Activated CD8-positive, alpha-beta memory T cell treated with anti-CD3 and anti-CD28 coated beads, Interleukin-2, amount 50 U/mL, for 24 hours (primary cell): ENCODE results near the gene NUMB.
"Not testable (repeated sequence)": the region's sequence is repeated elsewhere in the genome, so short reads cannot be mapped to it uniquely, and the experiment has no call there.

Source experiments
- DNase-seq: peaks from one replicate; pipeline ENCODE4 v3.0.0-alpha.2; 2020; ENCODE audit errors: extremely low read depth

The NUMB gene

GRCh38 chr14:73422515-73422914 lies 35.8 kb downstream of the NUMB start:
- no peak for DNase-seq

- no peak for DNase-seq
Observed at GRCh38 chr14:73418227-73418626, 40.1 kb downstream of the NUMB start.

- not testable (repeated sequence) for DNase-seq
Observed at GRCh38 chr14:73406248-73406647, 52.1 kb downstream of the NUMB start.

- DNase-seq: no peak
Observed at GRCh38 chr14:73403181-73403752, 55.1 kb downstream of the NUMB start.

GRCh38 chr14:73402579-73402978 lies 55.8 kb downstream of the NUMB start:
- no peak for DNase-seq

- no peak for DNase-seq
Observed at GRCh38 chr14:73397810-73398209, 60.5 kb downstream of the NUMB start.

- DNase-seq: no peak
Observed at GRCh38 chr14:73394317-73394716, 64.0 kb downstream of the NUMB start.

GRCh38 chr14:73393375-73393774 lies 65.0 kb downstream of the NUMB start:
- no peak for DNase-seq

GRCh38 chr14:73392329-73393257 lies 65.8 kb downstream of the NUMB start:
- no peak for DNase-seq

- not testable (repeated sequence) for DNase-seq
Observed at GRCh38 chr14:73387860-73388259, 70.5 kb downstream of the NUMB start.

GRCh38 chr14:73386342-73386741 lies 72.0 kb downstream of the NUMB start:
- DNase-seq: no peak

- DNase-seq: not testable (repeated sequence)
Observed at GRCh38 chr14:73385021-73385420, 73.3 kb downstream of the NUMB start.

- no peak for DNase-seq
Observed at GRCh38 chr14:73383356-73383755, 75.0 kb downstream of the NUMB start.

GRCh38 chr14:73381380-73382013 lies 76.8 kb downstream of the NUMB start:
- DNase-seq: no peak

- no peak for DNase-seq
Observed at GRCh38 chr14:73376585-73376984, 81.8 kb downstream of the NUMB start.

GRCh38 chr14:73375861-73376260 lies 82.5 kb downstream of the NUMB start:
- no peak for DNase-seq

- no peak for DNase-seq
Observed at GRCh38 chr14:73374218-73374617, 84.1 kb downstream of the NUMB start.

- DNase-seq: no peak
Observed at GRCh38 chr14:73372529-73372928, 85.8 kb downstream of the NUMB start.

GRCh38 chr14:73370561-73370960 lies 87.8 kb downstream of the NUMB start:
- no peak for DNase-seq

- no peak for DNase-seq
Observed at GRCh38 chr14:73369428-73369827, 88.9 kb downstream of the NUMB start.

GRCh38 chr14:73368616-73369015 lies 89.7 kb downstream of the NUMB start:
- no peak for DNase-seq

GRCh38 chr14:73365727-73366126 lies 92.6 kb downstream of the NUMB start:
- DNase-seq: no peak

GRCh38 chr14:73364559-73364958 lies 93.8 kb downstream of the NUMB start:
- DNase-seq: no peak
